Breast epithelium (tissue), 3 donors: ENCODE results near the gene HSD11B2.

Experiments
- POLR2A ChIP-seq: fragments of 450-650 bp; IDR thresholded peaks from one replicate; pipeline ENCODE4 v1.6.1; 2016; ENCODE audit warnings: antibody characterized with exemption, mild to moderate bottlenecking, moderate library complexity
- POLR2AphosphoS5 ChIP-seq, 3 donors: sonication (generic); formaldehyde crosslinking; IDR thresholded peaks; one replicate each; pipeline ENCODE4 v1.6.1; 2017; ENCODE audit warnings: antibody characterized with exemption in 3 of 3
- TF ChIP-seq, protein P1 (sequence below), 3 donors: fragments of 450-650 bp; IDR thresholded peaks; one replicate each; pipeline ENCODE4 v1.5.1; 2016 to 2017; ENCODE audit warnings: antibody characterized with exemption in 3 of 3, mild to moderate bottlenecking in 3 of 3, moderate library complexity in 3 of 3

DNA sequence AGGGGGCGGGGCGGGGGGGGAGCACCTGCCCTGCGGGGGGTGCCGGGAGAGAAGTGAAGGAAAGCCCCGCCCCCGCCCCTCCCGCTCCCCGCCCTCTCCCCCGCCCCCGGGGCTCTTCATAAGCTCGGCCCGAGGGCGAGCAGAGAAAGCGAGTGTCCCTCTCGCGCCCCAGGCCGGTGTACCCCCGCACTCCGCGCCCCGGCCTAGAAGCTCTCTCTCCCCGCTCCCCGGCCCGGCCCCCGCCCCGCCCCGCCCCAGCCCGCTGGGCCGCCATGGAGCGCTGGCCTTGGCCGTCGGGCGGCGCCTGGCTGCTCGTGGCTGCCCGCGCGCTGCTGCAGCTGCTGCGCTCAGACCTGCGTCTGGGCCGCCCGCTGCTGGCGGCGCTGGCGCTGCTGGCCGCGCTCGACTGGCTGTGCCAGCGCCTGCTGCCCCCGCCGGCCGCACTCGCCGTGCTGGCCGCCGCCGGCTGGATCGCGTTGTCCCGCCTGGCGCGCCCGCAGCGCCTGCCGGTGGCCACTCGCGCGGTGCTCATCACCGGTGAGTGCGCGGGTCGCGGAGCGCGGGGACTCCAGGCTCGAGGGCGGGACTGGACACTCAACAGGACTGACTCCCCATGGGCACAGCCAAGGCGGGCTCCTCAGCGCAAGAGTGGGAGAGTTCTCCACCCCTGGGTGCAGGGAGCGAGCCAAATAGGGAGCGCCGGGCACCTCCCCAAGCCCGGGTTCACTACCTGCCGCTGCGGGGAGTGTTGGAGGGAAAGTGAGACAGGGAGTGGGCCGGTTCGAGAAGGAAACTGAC lies at the start of gene HSD11B2:
- TF ChIP-seq POLR2A (no peak), POLR2AphosphoS5 (IDR thresholded peaks at IDR 0.05) (no peak)
- TF ChIP-seq, protein P1, sequence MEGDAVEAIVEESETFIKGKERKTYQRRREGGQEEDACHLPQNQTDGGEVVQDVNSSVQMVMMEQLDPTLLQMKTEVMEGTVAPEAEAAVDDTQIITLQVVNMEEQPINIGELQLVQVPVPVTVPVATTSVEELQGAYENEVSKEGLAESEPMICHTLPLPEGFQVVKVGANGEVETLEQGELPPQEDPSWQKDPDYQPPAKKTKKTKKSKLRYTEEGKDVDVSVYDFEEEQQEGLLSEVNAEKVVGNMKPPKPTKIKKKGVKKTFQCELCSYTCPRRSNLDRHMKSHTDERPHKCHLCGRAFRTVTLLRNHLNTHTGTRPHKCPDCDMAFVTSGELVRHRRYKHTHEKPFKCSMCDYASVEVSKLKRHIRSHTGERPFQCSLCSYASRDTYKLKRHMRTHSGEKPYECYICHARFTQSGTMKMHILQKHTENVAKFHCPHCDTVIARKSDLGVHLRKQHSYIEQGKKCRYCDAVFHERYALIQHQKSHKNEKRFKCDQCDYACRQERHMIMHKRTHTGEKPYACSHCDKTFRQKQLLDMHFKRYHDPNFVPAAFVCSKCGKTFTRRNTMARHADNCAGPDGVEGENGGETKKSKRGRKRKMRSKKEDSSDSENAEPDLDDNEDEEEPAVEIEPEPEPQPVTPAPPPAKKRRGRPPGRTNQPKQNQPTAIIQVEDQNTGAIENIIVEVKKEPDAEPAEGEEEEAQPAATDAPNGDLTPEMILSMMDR (IDR thresholded peaks at IDR 0.05) = no peak
